ENCODE data around the gene MTMR3.

MTMR3 gene

DNA sequence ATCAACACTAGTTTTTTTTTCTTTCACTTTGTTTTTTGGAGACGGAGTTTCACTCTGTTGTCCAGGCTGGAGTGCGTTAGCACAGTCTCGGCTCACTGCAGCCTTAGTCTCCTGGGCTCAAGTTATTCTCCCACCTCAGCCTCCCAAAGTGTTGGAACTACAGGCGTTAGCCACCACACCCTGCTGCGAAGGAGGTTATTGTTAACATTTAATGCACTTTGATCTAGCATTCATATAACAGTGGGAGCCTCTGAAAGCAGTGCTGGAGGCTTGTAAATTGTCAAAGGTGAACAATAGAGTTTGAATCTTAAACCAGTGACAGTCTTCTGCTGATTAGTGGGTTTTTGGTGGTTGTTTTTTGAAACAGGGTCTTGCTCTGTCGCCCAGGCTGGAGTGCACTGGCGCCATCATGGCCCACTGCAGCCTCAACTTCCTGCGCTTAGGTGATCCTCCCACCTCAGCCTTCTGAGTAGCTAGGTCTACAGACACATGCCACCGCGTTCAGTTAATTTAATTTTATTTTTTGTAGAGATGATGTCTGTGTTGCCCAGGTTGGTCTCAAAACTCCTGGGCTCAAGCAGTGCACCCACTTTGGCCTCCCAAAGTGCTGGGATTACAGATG lies 100.4 kb downstream of the MTMR3 start:
- Histone ChIP-seq H2BK12ac (ENCODE audit: low read length in 2 of 2) (no peak overlapping the region), H3K36me3 (ENCODE audit: control insufficient read depth in 1 of 2, insufficient read depth in 2 of 2, low read depth in 1 of 2, low read length in 2 of 2) (peaks cover 12 to 49% of the 10 kb centered on the region in 2 experiments), H4K91ac (ENCODE audit: low read length) (no peak overlapping the region), H3K23ac (ENCODE audit: low read length in 2 of 2) (no peak overlapping the region), H2BK120ac (ENCODE audit: low read depth, low read length) (no peak overlapping the region), H3K4me1 (ENCODE audit: control insufficient read depth, insufficient read depth, low read depth, low read length) (peaks cover 1% of the 10 kb centered on the region), H2AFZ (ENCODE audit: low read depth, low read length) (no peak overlapping the region), H3K27ac (ENCODE audit: low read length, poor library complexity, severe bottlenecking) (no peak overlapping the region), H3K27me3 (ENCODE audit: control insufficient read depth in 1 of 2, insufficient read depth in 1 of 2, low read length in 2 of 2) (no peaks in the 10 kb centered on the region), H3K9me3 (ENCODE audit: control insufficient read depth, low read length) (no peaks in the 10 kb centered on the region), H3K4me2 (ENCODE audit: low read length, poor library complexity, severe bottlenecking) (no peak overlapping the region), H3K4ac (ENCODE audit: low read depth in 1 of 2, low read length in 2 of 2) (no peak overlapping the region), H3K9ac (ENCODE audit: low read length) (no peak overlapping the region), H2BK15ac (ENCODE audit: low read depth, poor library complexity, severe bottlenecking) (no peak overlapping the region), H3K14ac (ENCODE audit: low read length in 2 of 2) (no peak overlapping the region), H2BK5ac (ENCODE audit: low read depth, low read length, poor library complexity, severe bottlenecking) (no peak overlapping the region), H2AK5ac (ENCODE audit: low read length, severe bottlenecking) (no peak overlapping the region), H3K79me1 (replicated peaks; ENCODE audit: low read length, poor library complexity, severe bottlenecking) (peaks cover 15% of the 10 kb centered on the region), H3K4me3 (ENCODE audit: insufficient read depth in 1 of 2, low read depth in 1 of 2, low read length in 2 of 2) (no peak overlapping the region), H4K8ac (ENCODE audit: low read length) (no peak overlapping the region), H3K18ac (ENCODE audit: low read depth in 1 of 2, low read length in 2 of 2) (no peak overlapping the region)
- DNase-seq = no peak
- 100% methylated on average over 5 of the region's 10 CpGs for WGBS

DNA sequence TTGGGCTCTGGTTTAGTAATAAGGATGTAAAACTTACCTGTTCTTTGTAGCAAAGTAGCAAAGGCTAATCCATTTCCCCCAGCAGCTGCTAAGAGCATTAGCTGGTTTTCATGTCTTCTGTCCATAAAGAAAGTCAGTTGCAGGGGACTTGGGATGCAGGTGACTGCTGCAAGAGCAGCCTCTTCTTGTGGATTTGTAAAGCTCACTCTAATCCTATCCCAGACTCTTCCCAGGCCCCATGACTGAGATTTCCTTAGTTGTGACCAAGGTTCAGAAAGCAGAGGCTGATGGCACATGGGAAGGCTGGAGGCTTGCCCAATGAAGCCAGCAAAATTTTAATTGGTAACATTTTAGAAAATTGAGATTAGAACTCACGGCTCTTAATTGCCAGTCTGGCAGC lies 102.9 kb downstream of the MTMR3 start:
- H3K4me2 ChIP-seq (ENCODE audit: low read length, poor library complexity, severe bottlenecking) = no peak overlapping the region
- WGBS = 100% methylated on average over 1 of the region's 1 CpG
- peaks cover 15% of the 10 kb centered on the region for H3K79me1 ChIP-seq (replicated peaks; ENCODE audit: low read length, poor library complexity, severe bottlenecking)
- H3K27ac ChIP-seq (ENCODE audit: low read length, poor library complexity, severe bottlenecking) = no peak overlapping the region
- H3K36me3 ChIP-seq (ENCODE audit: control insufficient read depth in 1 of 2, insufficient read depth in 2 of 2, low read depth in 1 of 2, low read length in 2 of 2) = peaks cover 12 to 43% of the 10 kb centered on the region in 2 experiments
- H2BK15ac ChIP-seq (ENCODE audit: low read depth, poor library complexity, severe bottlenecking) = no peak overlapping the region
- H3K9me3 ChIP-seq (ENCODE audit: control insufficient read depth, low read length) = no peaks in the 10 kb centered on the region
- no peak overlapping the region for H4K8ac ChIP-seq (ENCODE audit: low read length)
- no peak overlapping the region for H2AFZ ChIP-seq (ENCODE audit: low read depth, low read length)
- H3K27me3 ChIP-seq (ENCODE audit: control insufficient read depth in 1 of 2, insufficient read depth in 1 of 2, low read length in 2 of 2) = no peaks in the 10 kb centered on the region
- no peak overlapping the region for H3K18ac ChIP-seq (ENCODE audit: low read depth in 1 of 2, low read length in 2 of 2)
- H3K4ac ChIP-seq (ENCODE audit: low read depth in 1 of 2, low read length in 2 of 2) = no peak overlapping the region
- no peak for DNase-seq
- H3K4me3 ChIP-seq (ENCODE audit: insufficient read depth in 1 of 2, low read depth in 1 of 2, low read length in 2 of 2) = no peak overlapping the region
- no peak overlapping the region for H2BK120ac ChIP-seq (ENCODE audit: low read depth, low read length)
- H3K9ac ChIP-seq (ENCODE audit: low read length) = no peak overlapping the region
- H2AK5ac ChIP-seq (ENCODE audit: low read length, severe bottlenecking) = no peak overlapping the region
- no peak overlapping the region for H3K14ac ChIP-seq (ENCODE audit: low read length in 2 of 2)
- no peak overlapping the region for H2BK5ac ChIP-seq (ENCODE audit: low read depth, low read length, poor library complexity, severe bottlenecking)
- H3K4me1 ChIP-seq (ENCODE audit: control insufficient read depth, insufficient read depth, low read depth, low read length) = no peaks in the 10 kb centered on the region
- no peak overlapping the region for H2BK12ac ChIP-seq (ENCODE audit: low read length in 2 of 2)
- no peak overlapping the region for H3K23ac ChIP-seq (ENCODE audit: low read length in 2 of 2)
- no peak overlapping the region for H4K91ac ChIP-seq (ENCODE audit: low read length)

DNA sequence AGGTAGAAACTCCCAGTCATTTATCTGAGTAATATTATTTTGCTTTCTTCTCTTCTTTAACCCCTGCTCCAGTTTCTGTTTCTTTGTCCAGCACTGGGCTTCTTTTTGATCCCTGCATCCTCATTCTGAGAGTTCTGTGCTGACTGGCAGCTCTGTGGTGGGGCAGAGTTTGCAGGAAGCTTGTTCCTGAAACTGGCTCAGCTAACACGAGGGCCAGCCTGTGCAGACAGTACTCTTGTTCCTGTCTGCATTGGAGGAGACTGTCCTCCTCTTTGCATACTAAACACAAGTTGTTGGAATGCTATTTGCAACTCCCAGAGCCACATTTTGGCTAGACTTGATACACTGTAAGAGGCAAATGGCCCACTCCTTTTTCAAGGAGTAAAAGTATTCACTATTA lies 104.2 kb downstream of the MTMR3 start:
- Histone ChIP-seq H3K14ac (ENCODE audit: low read length in 2 of 2) (no peak overlapping the region), H3K79me1 (replicated peaks; ENCODE audit: low read length, poor library complexity, severe bottlenecking) (peaks cover 20% of the 10 kb centered on the region), H4K91ac (ENCODE audit: low read length) (no peak overlapping the region), H4K8ac (ENCODE audit: low read length) (no peak overlapping the region), H3K9me3 (ENCODE audit: control insufficient read depth, low read length) (no peaks in the 10 kb centered on the region), H2BK15ac (ENCODE audit: low read depth, poor library complexity, severe bottlenecking) (no peak overlapping the region), H2BK5ac (ENCODE audit: low read depth, low read length, poor library complexity, severe bottlenecking) (no peak overlapping the region), H2AFZ (ENCODE audit: low read depth, low read length) (no peak overlapping the region), H3K4me2 (ENCODE audit: low read length, poor library complexity, severe bottlenecking) (no peak overlapping the region), H2BK120ac (ENCODE audit: low read depth, low read length) (no peak overlapping the region), H3K27me3 (ENCODE audit: control insufficient read depth in 1 of 2, insufficient read depth in 1 of 2, low read length in 2 of 2) (no peaks in the 10 kb centered on the region), H2AK5ac (ENCODE audit: low read length, severe bottlenecking) (no peak overlapping the region), H3K18ac (ENCODE audit: low read depth in 1 of 2, low read length in 2 of 2) (no peak overlapping the region), H3K36me3 (ENCODE audit: control insufficient read depth in 1 of 2, insufficient read depth in 2 of 2, low read depth in 1 of 2, low read length in 2 of 2) (peaks cover 14 to 49% of the 10 kb centered on the region in 2 experiments), H3K23ac (ENCODE audit: low read length in 2 of 2) (no peak overlapping the region), H3K4me3 (ENCODE audit: insufficient read depth in 1 of 2, low read depth in 1 of 2, low read length in 2 of 2) (no peak overlapping the region), H2BK12ac (ENCODE audit: low read length in 2 of 2) (no peak overlapping the region), H3K4ac (ENCODE audit: low read depth in 1 of 2, low read length in 2 of 2) (no peak overlapping the region), H3K27ac (ENCODE audit: low read length, poor library complexity, severe bottlenecking) (no peak overlapping the region), H3K4me1 (ENCODE audit: control insufficient read depth, insufficient read depth, low read depth, low read length) (no peaks in the 10 kb centered on the region), H3K9ac (ENCODE audit: low read length) (no peak overlapping the region)
- 67% methylated on average over 1 of the region's 1 CpG for WGBS
- no peak for DNase-seq

DNA sequence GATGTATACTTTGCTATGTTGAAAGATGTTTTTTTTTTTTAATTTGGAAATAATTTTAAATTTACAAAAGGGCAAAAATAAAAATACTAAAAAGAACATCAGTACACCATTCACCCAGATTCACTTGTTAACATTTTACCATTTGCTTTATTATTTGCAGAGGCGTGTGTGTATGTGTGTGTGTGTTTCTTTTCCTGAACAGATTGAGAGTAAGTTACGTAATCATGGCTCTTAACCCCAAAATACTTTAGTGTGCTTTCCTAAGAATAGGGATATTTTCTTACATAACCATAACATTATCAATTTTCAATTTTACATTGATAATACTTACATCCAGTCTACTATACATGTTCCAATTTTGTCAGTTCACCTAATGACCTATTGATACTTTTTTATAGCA lies 105.7 kb downstream of the MTMR3 start:
- Histone ChIP-seq H3K4ac (ENCODE audit: low read depth in 1 of 2, low read length in 2 of 2) (no peak overlapping the region), H3K36me3 (ENCODE audit: control insufficient read depth in 1 of 2, insufficient read depth in 2 of 2, low read depth in 1 of 2, low read length in 2 of 2) (peaks cover 10 to 55% of the 10 kb centered on the region in 2 experiments), H2BK12ac (ENCODE audit: low read length in 2 of 2) (no peak overlapping the region), H3K4me2 (ENCODE audit: low read length, poor library complexity, severe bottlenecking) (no peak overlapping the region), H2AFZ (ENCODE audit: low read depth, low read length) (no peak overlapping the region), H2AK5ac (ENCODE audit: low read length, severe bottlenecking) (no peak overlapping the region), H3K4me3 (ENCODE audit: insufficient read depth in 1 of 2, low read depth in 1 of 2, low read length in 2 of 2) (no peak overlapping the region), H3K23ac (ENCODE audit: low read length in 2 of 2) (no peak overlapping the region), H3K27me3 (ENCODE audit: control insufficient read depth in 1 of 2, insufficient read depth in 1 of 2, low read length in 2 of 2) (no peaks in the 10 kb centered on the region), H2BK15ac (ENCODE audit: low read depth, poor library complexity, severe bottlenecking) (no peak overlapping the region), H3K18ac (ENCODE audit: low read depth in 1 of 2, low read length in 2 of 2) (no peak overlapping the region), H4K8ac (ENCODE audit: low read length) (no peak overlapping the region), H3K9me3 (ENCODE audit: control insufficient read depth, low read length) (no peaks in the 10 kb centered on the region), H2BK120ac (ENCODE audit: low read depth, low read length) (no peak overlapping the region), H3K79me1 (replicated peaks; ENCODE audit: low read length, poor library complexity, severe bottlenecking) (peaks cover 12% of the 10 kb centered on the region), H4K91ac (ENCODE audit: low read length) (no peak overlapping the region), H3K9ac (ENCODE audit: low read length) (no peak overlapping the region), H3K14ac (ENCODE audit: low read length in 2 of 2) (no peak overlapping the region), H3K27ac (ENCODE audit: low read length, poor library complexity, severe bottlenecking) (no peak overlapping the region), H3K4me1 (ENCODE audit: control insufficient read depth, insufficient read depth, low read depth, low read length) (no peaks in the 10 kb centered on the region), H2BK5ac (ENCODE audit: low read depth, low read length, poor library complexity, severe bottlenecking) (no peak overlapping the region)
- DNase-seq = peak; percentile 13
- WGBS = 93% methylated on average over 2 of the region's 2 CpGs

All from mesenchymal stem cell (in vitro differentiated cells and primary cell).